ENCODE data around the gene ZNRF1. TPM values are rescaled to one million over a fixed set of nuclear protein-coding genes. Genes with fewer than 3 reads are reported as not detected.

ZNRF1 gene
- total RNA-seq, 2 donors from 2014 or later: 15.3 to 19.8 TPM

- peak; percentile 40 for DNase-seq (ENCODE audit: low spot score)
- Histone ChIP-seq H3K27me3 (no peaks in the 10 kb centered on the region), H3K4me3 (no peak overlapping the region), H3K4me1 (peaks cover 0 to 40% of the 10 kb centered on the region in 2 donors), H3K27ac (peak overlapping the region; percentile 50 to 77), H3K36me3 (no peaks in the 10 kb centered on the region), H3K9me3 (peaks cover 0 to 10% of the 10 kb centered on the region in 2 donors)
- TF ChIP-seq CTCF (IDR thresholded peaks at IDR 0.05): no peak
Observed at GRCh38 chr16:75042426-75043174, 43.8 kb downstream of the ZNRF1 start.

- Histone ChIP-seq H3K27me3 (no peaks in the 10 kb centered on the region), H3K36me3 (no peaks in the 10 kb centered on the region), H3K27ac (peak overlapping the region; percentile 50 to 77), H3K4me1 (peaks cover 0 to 48% of the 10 kb centered on the region in 2 donors), H3K4me3 (no peak overlapping the region), H3K9me3 (peaks cover 0 to 3% of the 10 kb centered on the region in 2 donors)
- no peak for TF ChIP-seq CTCF (IDR thresholded peaks at IDR 0.05)
- peak; percentile 52 for DNase-seq (ENCODE audit: low spot score)
Observed at GRCh38 chr16:75043175-75043895, 44.5 kb downstream of the ZNRF1 start.

GRCh38 chr16:75044800-75045361 is 46.1 kb downstream of the ZNRF1 start:
- H3K27me3 ChIP-seq: no peaks in the 10 kb centered on the region
- H3K27ac ChIP-seq: peak overlapping the region; percentile 50 to 66
- peak; percentile 69 for DNase-seq (ENCODE audit: low spot score)
- H3K4me3 ChIP-seq: no peak overlapping the region
- no peaks in the 10 kb centered on the region for H3K36me3 ChIP-seq
- TF ChIP-seq CTCF (IDR thresholded peaks at IDR 0.05): no peak
- H3K9me3 ChIP-seq: no peaks in the 10 kb centered on the region
- peaks cover 0 to 54% of the 10 kb centered on the region in 2 donors for H3K4me1 ChIP-seq

GRCh38 chr16:75045424-75045823 is 46.6 kb downstream of the ZNRF1 start:
- Histone ChIP-seq H3K36me3 (no peaks in the 10 kb centered on the region), H3K27me3 (no peaks in the 10 kb centered on the region), H3K9me3 (no peaks in the 10 kb centered on the region), H3K27ac (peak overlapping the region; percentile 50 to 66), H3K4me1 (peaks cover 0 to 54% of the 10 kb centered on the region in 2 donors), H3K4me3 (no peak overlapping the region)
- no peak for TF ChIP-seq CTCF (IDR thresholded peaks at IDR 0.05)
- DNase-seq (ENCODE audit: low spot score): no peak

- Histone ChIP-seq H3K27me3 (no peaks in the 10 kb centered on the region), H3K4me1 (peaks cover 0 to 54% of the 10 kb centered on the region in 2 donors), H3K4me3 (no peak overlapping the region), H3K27ac (peak overlapping the region; percentile 38 to 42), H3K9me3 (no peaks in the 10 kb centered on the region), H3K36me3 (no peaks in the 10 kb centered on the region)
- no peak for TF ChIP-seq CTCF (IDR thresholded peaks at IDR 0.05)
- DNase-seq (ENCODE audit: low spot score): no peak
Observed at GRCh38 chr16:75048054-75048453, 49.2 kb downstream of the ZNRF1 start.

Data from right atrium auricular region (tissue), 2 donors.